Sigmoid colon (tissue), 4 donors: ENCODE measurements around the gene MYBPC1.
A peak's percentile ranks its signal among the peaks of the same experiment; 100 is the strongest.

ENCODE experiments used
- EP300 ChIP-seq, 4 donors: sonication (generic); formaldehyde crosslinking; IDR thresholded peaks; one replicate each; pipeline ENCODE4 v1.6.1; 2017; ENCODE audit warnings: antibody characterized with exemption in 4 of 4
- POLR2A ChIP-seq, 2 donors: fragments of 450-650 bp; IDR thresholded peaks; one replicate each; pipeline ENCODE4 v1.6.1; 2016; ENCODE audit warnings: antibody characterized with exemption in 2 of 2, mild to moderate bottlenecking in 2 of 2, moderate library complexity in 2 of 2
- POLR2AphosphoS5 ChIP-seq, 4 donors: sonication (generic); formaldehyde crosslinking; IDR thresholded peaks; one replicate each; pipeline ENCODE4 v1.6.1; 2017; ENCODE audit warnings: antibody characterized with exemption in 4 of 4
- TF ChIP-seq, protein P1 (sequence below), 4 experiments: fragments of 450-650 bp in 3 of 4; fragments of 200-600 bp in 1 of 4; IDR thresholded peaks; one replicate each; pipeline ENCODE4 v1.5.1; 2016 to 2019; ENCODE audit warnings: antibody characterized with exemption in 4 of 4, mild to moderate bottlenecking in 3 of 4, moderate library complexity in 2 of 4

- TF ChIP-seq POLR2AphosphoS5 (IDR thresholded peaks at IDR 0.05) (peak in 2 of 4 donors; percentile 30 to 36), POLR2A (IDR thresholded peaks at IDR 0.05) (no peak), EP300 (IDR thresholded peaks at IDR 0.05) (no peak)
- TF ChIP-seq, protein P1, sequence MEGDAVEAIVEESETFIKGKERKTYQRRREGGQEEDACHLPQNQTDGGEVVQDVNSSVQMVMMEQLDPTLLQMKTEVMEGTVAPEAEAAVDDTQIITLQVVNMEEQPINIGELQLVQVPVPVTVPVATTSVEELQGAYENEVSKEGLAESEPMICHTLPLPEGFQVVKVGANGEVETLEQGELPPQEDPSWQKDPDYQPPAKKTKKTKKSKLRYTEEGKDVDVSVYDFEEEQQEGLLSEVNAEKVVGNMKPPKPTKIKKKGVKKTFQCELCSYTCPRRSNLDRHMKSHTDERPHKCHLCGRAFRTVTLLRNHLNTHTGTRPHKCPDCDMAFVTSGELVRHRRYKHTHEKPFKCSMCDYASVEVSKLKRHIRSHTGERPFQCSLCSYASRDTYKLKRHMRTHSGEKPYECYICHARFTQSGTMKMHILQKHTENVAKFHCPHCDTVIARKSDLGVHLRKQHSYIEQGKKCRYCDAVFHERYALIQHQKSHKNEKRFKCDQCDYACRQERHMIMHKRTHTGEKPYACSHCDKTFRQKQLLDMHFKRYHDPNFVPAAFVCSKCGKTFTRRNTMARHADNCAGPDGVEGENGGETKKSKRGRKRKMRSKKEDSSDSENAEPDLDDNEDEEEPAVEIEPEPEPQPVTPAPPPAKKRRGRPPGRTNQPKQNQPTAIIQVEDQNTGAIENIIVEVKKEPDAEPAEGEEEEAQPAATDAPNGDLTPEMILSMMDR (IDR thresholded peaks at IDR 0.05), result no peak
These were observed 101.8 kb downstream of the MYBPC1 start for GRCh38 chr12:101696251-101697196.
